ENCODE data around the gene ELP4.

Gene ELP4

DNA sequence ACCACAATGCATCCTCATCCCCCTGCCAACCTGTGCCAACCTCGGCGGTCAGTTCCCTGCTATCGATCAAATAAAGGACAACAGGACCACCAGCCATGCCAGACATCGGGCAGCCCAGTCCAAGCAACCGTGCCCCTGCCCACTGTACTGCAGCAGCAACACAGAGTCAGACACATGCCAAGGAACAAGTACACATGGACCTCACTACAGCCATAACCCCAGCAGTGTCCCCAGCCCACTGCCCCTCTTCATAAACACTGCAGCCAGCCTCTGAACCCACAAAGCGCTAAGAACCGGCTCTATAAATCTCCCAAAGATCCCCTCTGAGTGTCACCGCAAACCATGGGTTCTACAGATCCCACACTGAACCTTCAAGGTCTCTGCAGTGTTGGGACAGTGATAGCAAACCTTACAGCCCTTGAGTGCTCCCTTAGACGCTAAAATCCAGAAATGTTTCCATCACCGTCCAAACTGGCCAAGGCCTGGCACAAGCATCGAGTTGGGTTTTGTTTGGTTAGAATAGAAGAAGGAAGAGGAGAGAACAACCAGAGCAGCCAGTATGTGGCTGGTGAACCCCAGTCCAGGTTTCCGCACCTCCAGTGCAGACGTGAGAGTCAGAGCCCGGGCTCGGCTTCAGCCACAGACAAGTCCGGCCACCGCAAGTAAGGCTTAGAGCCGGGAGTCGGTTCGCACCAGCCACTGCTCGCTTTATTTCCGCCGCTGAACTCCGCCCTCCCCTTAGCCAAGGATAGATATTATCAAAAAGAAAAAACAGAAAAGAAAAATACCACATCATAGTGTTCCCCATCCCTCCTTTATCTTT, 293.6 kb downstream of the ELP4 start:
- DNase-seq: no peak

DNA sequence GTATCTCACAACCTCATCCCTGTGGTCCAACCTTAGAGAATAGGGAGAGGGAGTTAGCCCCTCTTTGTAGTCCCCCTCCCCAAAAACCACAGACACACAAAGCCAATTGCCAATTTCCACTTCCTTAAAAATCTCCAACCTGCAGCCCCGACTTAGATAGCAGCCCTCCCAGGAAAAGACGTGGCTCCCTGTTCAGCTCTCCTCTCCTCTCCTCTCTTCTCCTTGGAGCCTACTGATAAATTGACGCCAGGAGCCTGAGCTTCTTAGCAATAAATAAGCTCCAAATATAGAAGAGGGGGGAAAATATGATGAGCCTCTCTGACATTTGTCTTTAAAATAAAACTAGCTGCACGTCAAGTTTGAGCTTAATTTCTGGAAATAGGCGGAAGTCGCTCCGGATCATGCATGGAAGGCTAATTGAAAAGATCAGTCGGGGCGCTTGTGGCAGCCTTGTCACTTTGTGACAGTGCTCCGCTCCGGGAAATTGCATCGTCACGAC, 294.3 kb downstream of the ELP4 start:
- no peak for DNase-seq

DNA sequence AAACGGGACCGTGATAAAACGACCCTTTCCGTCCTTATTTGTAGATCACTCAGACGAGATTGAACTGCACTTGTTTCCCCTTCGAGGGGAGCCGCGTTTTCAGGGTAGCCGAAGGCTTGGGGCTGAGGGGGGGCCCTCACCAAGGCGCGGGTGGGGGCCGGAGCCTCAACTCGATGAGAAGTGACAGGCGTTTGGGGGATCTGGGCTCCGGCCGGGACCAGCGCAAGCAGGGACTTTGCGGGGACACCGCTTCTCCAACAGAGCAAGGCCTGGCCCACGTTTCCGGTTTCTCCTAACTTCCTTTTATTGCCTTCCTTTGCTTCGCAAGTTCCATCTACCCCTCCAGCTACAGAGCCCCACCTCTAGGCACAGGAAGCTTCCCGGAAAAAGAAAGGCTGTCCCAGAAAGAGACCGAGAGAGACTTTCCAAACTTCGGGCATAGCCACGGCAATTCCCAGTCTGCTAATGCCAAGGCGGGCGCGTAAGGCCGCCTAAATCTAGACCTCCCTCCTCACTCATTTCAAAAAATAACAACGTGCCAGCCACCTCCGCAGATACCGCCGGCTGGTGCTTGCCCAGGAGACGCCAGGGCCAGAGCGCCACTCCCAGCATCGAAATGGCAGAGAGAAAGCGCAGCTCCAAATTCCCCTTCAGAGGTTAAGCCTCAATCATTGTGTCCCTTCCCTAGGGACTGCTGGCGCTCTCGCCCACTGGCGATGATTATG, 294.9 kb downstream of the ELP4 start:
- DNase-seq: no peak

DNA sequence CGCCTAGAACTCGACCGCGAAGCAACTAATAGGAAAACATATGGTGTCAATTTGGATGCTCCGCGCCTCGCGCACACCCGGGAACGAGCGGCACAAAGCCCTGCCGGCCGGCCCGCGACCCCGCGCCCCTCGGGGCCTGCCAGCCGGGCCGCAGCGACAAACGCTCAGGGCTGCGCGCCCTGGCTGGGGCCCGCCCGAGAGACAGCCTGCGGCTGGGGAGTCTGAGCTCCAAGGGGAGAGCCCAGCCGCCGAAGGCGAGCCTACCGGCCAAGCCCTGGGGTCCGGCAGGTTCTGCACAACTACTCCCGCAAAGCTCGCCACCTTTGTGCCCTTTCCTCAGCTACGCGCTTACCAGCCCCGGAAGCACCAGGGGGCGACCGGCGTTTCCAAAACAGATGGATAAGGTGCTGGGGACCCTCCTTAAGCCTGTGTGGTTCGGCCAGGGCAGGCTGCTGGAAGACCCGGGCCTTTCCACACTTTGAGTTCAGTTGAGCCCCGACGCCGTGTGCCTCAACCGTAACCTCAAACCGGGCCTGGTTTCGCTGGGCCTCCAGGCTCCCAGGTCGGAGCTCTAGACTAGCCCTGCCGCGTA, 295.6 kb downstream of the ELP4 start:
- no peak for DNase-seq

DNA sequence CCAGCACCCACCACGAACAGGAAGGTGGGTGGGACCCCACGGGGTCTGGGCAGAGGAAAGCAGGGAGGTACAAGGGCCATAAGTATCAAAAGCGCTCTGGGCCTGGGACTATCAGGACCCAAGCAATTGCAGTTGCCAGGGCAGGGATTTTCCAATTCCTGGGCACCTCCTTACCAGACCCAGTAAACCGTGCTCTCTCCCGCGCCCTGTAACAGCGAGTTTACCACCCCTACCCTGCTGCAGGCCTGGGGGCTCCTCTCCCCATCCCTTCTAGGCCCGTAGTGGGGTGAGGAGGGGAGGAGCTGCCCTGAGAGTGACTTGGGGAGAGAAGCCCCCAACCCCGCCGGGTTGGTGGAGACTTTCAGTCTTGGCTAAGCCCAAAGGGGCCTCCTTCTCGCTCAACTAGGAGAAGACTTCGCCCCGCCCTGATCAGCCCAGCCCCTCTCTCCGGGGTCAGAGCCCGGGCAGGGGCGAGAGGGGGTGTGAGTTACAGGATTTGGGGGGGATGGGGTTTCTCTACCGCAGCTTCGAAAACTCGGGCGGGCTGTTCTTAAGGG, 296.1 kb downstream of the ELP4 start:
- DNase-seq: no peak

DNA sequence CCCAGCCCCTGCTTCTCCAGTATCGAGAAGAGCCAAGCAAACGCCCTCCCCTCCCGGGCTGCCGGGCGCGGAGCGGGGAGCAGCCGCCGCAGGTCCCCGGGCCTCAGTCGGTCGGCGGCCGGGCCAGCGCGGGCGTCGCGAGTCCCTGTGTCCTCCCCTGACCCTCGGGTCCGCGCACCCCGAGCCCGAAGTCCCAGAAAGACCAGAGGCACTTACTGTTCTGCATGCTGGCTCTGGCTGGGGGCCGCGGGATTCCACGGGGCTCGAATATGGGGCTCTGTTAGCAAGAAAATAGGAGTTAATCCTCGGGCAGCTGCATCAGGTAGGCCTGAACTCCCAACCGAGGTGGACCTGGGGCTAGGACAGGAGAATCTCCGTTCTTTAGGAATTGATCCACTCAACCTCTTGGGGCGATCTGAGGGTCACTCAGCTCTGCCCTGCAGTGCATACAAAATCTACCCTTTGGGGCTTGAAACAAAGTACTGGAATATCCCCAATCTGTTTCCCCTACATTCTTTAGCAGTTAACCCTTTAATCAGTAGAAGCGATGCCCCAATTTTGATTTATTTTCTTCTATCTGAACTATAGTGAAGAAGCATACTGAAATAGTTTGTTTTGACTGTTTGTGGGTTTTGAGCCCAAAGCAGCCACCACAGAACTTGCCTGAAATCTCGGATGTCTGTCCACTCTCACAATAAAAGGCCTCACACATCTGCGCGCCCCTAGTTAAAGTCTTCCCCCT, 296.8 kb downstream of the ELP4 start:
- no peak for DNase-seq

DNA sequence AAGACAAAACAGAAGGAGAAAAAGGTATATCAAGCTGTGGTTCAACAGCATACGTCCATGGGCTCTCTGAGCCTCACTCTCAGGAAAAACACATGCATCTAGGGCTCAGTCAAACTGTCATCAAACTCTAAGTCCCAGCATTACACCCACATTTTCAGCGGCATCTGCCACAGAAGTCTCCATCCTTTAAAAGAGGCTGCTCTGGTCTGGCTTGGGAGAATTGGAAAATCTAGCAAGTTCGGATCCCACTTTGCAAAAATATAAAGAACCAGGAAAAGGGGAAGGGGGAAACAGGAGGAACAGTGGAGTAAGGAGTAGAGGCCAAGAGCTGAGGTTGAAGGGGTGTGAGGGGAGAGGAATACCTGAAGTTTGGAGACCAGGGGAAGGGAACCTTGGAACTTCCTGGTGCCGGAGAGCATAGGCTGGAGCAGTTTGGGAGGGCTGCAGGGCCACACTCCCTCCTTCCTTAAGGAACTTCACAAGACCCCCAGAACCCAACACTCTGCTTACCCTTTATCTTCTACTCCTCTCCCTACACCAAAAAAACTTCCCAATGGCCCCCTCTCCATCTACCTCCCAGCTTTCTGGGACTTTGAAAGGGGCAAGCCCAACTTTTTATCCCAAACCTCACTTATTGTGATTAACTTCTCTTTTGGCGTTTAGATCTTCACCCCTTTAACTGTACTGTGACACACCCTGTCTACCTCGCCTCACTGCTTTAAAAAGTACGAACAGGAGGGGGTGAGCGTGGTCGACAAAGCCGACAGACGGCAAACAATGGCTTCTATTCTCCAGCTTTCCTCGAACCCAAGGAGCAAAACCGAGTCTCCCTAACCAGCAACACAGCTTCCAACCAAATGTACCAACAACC, 297.6 kb downstream of the ELP4 start:
- DNase-seq: no peak

DNA sequence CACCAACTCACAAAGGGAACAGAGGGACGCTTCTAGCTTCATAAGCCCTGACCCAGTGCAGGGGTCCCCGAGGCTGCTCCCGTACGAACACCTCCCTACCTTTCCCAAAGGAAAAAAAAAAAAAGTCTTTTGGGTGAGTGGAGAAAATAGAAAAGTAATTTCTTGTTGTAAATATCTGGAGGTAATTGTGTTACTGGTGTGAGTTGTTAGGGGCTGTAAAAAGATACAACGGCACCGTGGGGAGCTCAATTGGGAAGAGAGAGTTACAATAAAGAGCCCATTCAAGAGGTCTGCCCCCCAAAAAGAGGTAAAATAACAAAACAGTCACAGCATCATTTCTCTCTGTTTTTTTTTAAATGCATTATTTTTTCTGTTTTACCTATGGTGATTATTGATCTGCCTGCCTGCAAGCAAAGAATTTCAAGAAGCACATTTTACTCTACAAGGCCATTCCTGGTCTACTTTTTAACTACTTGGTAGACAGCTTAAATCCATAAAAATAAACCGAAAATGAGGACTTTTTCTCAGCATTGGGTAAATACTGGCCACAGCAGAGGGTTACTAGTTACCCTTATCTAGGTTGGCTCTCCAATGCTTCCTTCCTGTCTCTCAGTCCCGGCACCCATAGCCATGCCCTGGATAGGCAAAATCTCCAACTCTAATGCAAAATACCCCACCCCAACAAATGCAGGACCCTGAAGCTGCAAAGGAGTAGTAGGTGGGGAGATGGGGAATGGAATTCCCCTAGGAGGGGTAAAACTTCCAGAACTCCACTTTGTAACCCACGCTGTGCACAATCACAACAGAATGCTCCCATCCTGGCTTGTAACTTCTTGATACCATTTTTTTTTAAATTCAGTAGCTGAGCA, 298.5 kb downstream of the ELP4 start:
- no peak for DNase-seq

DNA sequence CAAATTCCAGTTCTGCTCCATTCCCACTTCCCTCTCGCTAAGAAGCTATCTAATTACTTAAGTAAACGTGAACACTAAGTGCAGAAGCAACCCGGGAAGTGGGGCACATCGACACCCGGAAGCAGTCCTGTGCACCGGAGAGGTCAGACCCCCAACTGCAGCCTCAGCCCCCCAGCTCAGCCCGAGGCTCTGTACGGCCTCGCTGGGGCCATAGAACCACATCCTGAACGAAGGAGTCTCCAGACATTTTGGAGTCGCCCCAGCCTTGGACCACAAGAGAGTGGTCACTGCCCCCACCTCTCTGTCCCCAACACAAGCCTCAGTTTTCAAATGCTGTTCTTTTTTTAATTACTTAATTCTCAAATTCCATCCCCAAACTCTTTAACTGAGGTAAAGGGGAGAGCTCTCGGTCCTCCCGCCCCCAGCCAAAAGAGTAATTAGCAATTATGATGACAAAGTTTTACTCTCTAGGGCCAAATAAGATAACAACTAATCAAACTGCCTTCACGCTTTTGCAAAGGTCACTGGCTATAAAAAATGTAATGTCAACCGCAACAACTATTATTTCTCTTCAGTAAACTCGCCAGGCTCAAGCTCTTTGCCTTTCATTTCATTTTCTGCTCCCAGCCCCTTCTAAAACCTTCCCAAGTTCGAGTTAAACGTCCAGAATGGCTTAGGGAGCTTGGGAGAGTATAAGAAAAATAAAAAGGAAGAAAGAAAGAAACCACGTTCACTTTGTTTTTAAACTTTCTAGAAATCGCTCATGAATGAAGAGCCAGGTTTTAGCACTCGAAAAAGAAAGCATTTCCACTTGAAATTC, 299.4 kb downstream of the ELP4 start:
- DNase-seq: no peak

DNA sequence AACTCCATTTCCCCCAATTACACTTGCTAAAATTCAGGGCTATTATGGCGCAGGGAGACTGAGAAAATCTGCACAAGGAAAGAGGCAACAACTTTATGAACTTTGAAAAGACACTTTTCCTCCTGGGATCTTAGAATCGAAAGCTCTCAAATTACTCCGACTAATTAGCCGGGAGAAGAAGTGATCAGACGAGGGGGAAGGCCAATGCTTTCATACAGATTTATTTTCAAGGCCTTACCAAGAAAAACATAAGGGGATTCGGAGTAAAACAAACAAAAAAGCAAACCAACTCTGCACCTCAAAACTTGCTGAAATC, 299.9 kb downstream of the ELP4 start:
- no peak for DNase-seq

DNA sequence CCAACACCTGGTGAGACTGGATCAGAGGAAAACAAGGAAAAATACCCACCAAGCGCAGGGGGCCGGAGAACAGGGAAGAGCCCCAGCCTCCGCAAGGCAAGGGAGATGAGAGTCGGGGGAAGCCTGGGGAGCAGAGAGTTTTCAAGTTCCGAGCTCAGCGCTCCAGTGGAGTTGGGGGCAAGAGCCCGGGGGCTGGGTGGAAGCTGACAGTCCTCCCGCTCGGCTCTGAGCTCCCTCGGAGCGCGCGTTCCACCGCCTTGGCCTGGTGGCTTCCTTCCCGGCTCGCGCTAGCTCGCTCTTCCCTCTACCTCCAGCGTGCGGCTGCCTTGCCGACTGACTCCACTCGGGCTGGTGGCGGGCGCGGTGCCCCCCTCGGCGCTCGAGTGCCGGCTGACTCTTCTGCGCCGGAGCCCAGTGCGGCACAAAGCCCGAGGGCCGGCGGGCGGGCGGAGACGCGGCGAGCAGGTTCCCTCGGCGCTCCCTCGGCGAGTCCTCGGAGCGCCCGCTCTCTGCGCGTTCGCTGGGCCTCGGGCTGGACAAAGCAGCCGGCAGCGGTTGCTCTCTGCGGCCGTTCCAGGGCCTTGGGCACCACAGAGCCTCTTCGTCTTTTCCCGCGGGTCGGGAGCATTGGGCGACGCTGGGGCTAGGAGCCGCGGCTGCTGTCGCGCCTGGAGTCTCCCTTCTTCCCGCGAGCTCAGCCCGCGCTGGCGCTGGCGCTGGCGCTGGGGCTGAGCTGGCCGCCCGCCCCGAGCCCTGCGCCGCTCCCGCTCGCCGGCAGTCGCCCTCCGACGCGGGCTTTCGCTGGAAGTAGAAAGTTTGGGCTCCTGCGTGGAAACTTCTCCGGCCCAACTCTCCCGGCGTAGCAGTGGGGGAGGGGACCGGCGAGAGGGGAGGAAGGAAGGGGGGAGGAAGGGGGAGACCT, 300.6 kb downstream of the ELP4 start:
- no peak for DNase-seq

DNA sequence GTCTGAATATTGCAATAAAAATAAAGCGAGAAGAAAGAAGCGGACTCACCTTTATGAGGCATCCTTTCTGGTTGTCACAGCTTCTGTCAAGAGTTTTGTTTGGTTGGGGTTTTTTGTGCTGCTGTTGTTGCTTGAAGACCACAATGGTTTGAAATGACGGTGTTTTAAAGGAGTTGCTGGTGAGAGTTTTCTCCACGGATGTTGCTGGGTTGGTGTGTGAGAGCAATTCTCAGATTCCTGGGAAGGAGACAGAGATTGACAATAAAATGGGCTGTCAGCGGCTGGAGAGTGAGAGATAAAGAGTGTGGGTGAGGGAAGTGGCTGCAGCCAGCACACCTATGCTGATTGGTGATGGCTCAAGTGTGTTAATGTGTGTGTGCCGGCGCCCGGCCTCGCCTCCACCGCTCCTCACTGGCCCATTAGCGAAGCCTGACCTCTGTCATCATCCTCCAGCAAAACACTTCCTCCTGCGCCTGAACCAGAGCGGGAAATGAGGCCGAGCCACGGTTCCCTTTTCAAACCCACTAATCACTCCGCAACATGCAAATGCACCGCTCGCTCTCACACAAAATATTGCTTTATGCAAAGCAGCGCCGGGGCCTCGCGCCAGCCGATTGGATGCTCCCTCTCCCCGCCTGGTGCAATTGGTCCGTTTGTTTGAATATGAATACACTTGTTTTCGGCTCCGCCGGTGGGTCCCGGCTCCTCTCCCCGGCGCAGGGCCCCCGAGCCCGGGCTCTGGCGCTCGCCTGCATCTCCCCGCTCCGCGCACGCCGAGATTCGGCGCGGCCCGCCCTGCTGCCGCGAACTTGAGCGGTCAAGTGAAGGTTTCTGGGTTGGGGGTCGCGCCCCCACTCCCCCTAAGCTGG, 301.4 kb downstream of the ELP4 start, which contains the start of gene PAX6:
Gene PAX6, minus strand, starts transcription at position 544 of the 869 bp plus-strand sequence. CDS start 4,911 bp downstream, outside the sequence.
- DNase-seq: peak; percentile 30

DNA sequence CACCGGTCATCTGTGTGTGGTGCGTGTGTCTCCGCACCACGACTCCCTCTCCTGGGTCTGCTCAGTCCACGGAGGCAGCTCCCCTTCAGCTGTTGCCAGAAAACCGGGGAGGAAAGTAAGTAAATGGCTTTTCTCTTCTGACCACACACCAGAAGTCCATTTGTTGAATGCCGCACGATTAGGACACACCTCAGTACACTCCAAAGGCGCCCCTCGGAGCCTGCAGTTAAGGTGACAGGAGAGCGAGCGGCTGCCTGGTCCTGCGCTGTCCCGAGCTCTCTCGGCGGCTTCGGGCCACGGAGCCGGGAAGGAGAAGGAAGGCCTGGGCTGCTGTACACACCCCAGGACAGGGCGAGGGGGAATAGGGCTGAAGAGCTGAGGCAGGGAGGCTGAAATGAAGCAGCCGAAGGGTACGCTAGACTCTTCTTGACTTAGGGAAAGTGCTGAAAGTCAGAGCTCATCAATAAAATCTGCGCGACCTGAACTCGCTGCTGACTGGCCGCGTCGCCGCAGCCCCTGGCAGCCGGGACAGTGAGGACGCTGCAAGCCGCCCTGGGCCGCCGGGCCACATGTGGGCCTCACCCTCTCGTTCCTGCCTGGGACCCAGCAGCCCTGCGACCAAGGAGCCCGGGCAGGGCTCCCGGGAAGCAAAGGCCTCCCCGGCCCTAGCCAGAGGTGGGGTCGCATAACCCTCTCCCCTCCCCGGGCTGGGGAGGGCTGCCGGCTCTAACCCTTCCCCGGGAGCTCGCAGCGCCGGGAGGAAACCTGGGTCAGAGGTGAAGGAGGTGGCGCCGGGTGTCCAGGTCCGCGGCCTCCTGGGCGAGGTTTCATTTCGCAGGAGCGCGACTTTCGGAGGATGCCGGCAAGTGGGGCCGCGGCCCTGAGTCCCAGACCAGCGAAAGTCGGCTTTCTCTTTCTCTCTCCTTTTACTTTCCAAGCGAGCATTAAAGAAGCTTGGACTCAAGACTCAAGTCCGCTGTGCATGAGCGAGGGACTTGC, 303.1 kb downstream of the ELP4 start:
- no peak for DNase-seq

DNA sequence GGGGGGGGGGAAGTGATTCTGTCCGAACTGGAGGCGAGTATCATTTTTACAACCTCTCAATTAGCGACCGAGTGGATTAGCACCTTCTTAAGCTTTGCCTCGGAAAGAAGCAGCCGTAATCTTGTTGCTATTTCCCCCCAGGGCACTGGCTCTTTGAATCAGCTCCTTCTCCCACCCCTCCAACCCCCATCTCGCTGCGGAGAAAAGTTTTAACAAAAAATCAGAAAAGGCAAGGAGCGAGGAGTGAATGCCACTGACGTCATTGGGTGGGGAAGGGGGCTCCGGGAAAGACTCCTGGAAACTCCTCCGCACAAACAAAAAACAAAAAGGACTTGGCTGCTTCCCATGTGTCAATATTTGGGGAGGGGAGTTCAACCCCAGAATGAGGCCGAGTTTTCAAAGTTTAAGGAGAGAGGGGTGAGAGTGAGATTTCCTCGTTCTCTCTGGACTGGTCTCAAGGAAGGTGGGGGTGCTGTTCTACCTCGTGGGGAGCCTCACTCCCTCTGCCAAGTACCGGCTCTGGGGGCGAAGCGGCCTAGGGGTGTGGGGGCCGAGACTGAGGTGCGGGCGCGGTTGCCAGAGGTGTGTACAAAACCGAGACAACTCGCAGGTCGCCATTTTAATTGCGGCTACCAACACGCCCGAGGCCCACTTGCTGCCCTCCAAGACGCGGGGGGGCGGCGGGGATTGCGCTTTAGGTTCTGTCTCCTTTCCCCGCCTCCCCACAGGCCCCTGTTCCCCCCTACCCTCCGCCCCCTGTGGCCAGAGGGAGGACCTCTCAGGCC, 304.0 kb downstream of the ELP4 start:
- DNase-seq: no peak

DNA sequence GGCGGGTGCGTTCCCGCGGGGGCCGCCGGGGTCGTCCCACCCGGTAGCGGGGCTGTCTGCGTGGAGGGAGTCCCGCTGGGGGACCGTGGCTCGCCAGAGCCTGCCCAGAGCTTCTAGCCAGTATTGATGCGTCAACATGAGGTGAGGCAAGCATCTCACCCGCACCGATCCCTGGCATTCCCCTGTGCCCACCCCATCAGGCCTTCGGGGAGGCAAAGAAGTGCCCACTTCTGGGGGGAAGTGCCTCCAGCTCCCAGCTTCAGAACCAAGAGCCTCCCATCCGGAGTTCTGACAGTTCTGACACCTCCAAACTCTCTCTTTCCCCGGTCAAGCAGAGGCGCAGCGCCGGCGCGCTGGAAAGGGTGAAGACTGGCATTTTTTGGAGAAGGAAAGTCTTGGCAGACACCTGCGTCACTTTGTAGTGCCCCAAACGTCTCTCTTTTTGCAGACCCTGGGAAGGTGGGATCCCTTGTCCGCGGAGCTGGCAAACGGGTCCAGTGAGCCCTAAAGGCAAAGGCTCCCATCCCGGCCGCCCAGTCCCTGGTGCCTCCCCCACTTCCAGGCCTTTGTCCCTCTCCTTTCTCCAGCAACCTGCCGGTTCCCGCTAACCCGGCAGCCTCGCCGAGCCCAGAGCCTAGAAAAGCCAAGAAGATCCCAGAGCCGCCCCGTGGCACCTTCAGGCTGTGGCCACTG, 304.8 kb downstream of the ELP4 start:
- DNase-seq: no peak
